ENCODE data around the gene AKAP1.

The AKAP1 gene

GRCh38 chr17:57165754-57166153 lies 80.7 kb downstream of the AKAP1 start:
- no peaks in the 10 kb centered on the region for H3K36me3 ChIP-seq (ENCODE audit: insufficient read depth, insufficient read length, low read length)
- no peak for DNase-seq (ENCODE audit: low read depth, low spot score)
- no peak for TF ChIP-seq SUZ12 (IDR thresholded peaks at IDR 0.05; ENCODE audit: extremely low read depth, insufficient read depth, insufficient read length)
- no peak for TF ChIP-seq ZNF274 (IDR thresholded peaks at IDR 0.05; ENCODE audit: low read depth, low read length)
- TF ChIP-seq YY1 (IDR thresholded peaks at IDR 0.05; ENCODE audit: insufficient read depth, insufficient read length) = no peak
- no peak overlapping the region for H3K9ac ChIP-seq (ENCODE audit: insufficient read length, low read depth)
- no peaks in the 10 kb centered on the region for H3K27me3 ChIP-seq (ENCODE audit: insufficient read depth, insufficient read length)
- no peak overlapping the region for H3K4me3 ChIP-seq (ENCODE audit: insufficient read length, low read depth)
- no peaks in the 10 kb centered on the region for H3K4me1 ChIP-seq (ENCODE audit: insufficient read depth, insufficient read length)
- no peaks in the 10 kb centered on the region for H3K9me3 ChIP-seq (ENCODE audit: insufficient read depth, low read length)

DNA sequence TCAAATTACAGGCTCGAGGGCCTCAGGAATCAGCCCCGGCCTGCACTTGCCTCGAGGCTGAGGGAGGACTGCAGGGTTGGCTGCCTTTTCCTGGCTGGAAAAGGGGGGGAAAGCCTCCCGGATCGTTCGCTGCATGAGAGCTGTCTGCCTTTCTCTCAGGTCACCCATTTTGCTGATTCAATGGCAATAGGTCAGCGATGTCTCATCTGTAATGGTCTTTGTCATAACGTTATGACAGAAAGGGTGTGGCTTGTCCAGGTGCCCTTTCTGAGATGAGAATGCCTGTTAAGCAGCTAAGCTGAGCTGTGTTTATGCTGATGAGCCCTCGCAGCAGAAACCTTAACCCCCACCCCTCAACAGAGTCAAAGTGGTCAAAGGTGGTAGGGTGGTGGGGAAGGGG lies 81.8 kb downstream of the AKAP1 start:
- no peaks in the 10 kb centered on the region for H3K36me3 ChIP-seq (ENCODE audit: insufficient read depth, insufficient read length, low read length)
- no peaks in the 10 kb centered on the region for H3K9me3 ChIP-seq (ENCODE audit: insufficient read depth, low read length)
- DNase-seq (ENCODE audit: low read depth, low spot score) = no peak
- H3K9ac ChIP-seq (ENCODE audit: insufficient read length, low read depth) = no peak overlapping the region
- H3K4me3 ChIP-seq (ENCODE audit: insufficient read length, low read depth) = no peak overlapping the region
- no peak for TF ChIP-seq ZNF274 (IDR thresholded peaks at IDR 0.05; ENCODE audit: low read depth, low read length)
- TF ChIP-seq YY1 (IDR thresholded peaks at IDR 0.05; ENCODE audit: insufficient read depth, insufficient read length) = no peak
- TF ChIP-seq SUZ12 (IDR thresholded peaks at IDR 0.05; ENCODE audit: extremely low read depth, insufficient read depth, insufficient read length) = no peak
- no peaks in the 10 kb centered on the region for H3K27me3 ChIP-seq (ENCODE audit: insufficient read depth, insufficient read length)
- H3K4me1 ChIP-seq (ENCODE audit: insufficient read depth, insufficient read length) = no peaks in the 10 kb centered on the region

- H3K27me3 ChIP-seq (ENCODE audit: insufficient read depth, insufficient read length) = no peaks in the 10 kb centered on the region
Observed at GRCh38 chr17:57168695-57169094, 83.6 kb downstream of the AKAP1 start.

DNA sequence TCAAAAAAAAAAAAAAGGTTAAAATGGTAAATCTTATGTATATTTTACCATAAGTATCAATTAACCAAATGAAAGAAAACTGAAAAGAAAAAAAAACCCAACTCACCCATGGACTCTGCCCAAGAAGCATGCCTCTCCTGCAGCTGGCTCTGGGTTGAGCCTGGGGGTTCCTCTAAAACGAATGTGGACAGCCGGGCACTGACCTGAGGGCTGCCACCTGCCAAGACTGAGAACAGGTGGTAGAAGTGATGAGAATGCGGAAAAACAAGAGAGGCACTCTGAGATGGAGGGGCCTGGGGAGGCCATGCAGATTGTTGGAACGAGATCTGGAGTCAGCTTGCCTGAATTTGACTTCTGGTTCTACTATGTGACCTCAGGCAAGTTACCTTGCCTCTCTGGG lies 85.8 kb downstream of the AKAP1 start:
- Histone ChIP-seq H3K9ac (ENCODE audit: insufficient read length, low read depth) (no peak overlapping the region), H3K36me3 (ENCODE audit: insufficient read depth, insufficient read length, low read length) (no peaks in the 10 kb centered on the region), H3K4me3 (ENCODE audit: insufficient read length, low read depth) (no peak overlapping the region), H3K9me3 (ENCODE audit: insufficient read depth, low read length) (no peaks in the 10 kb centered on the region), H3K27me3 (ENCODE audit: insufficient read depth, insufficient read length) (no peaks in the 10 kb centered on the region), H3K4me1 (ENCODE audit: insufficient read depth, insufficient read length) (no peaks in the 10 kb centered on the region)
- DNase-seq (ENCODE audit: low read depth, low spot score) = no peak
- TF ChIP-seq ZNF274 (IDR thresholded peaks at IDR 0.05; ENCODE audit: low read depth, low read length) (no peak), YY1 (IDR thresholded peaks at IDR 0.05; ENCODE audit: insufficient read depth, insufficient read length) (no peak), SUZ12 (IDR thresholded peaks at IDR 0.05; ENCODE audit: extremely low read depth, insufficient read depth, insufficient read length) (no peak)

More at GRCh38 chr17:57168695-57169094, 83.6 kb downstream of the AKAP1 start:
- TF ChIP-seq YY1 (IDR thresholded peaks at IDR 0.05; ENCODE audit: insufficient read depth, insufficient read length) = no peak
- TF ChIP-seq SUZ12 (IDR thresholded peaks at IDR 0.05; ENCODE audit: extremely low read depth, insufficient read depth, insufficient read length) = no peak
- no peak for TF ChIP-seq ZNF274 (IDR thresholded peaks at IDR 0.05; ENCODE audit: low read depth, low read length)
- Histone ChIP-seq H3K4me1 (ENCODE audit: insufficient read depth, insufficient read length) (no peaks in the 10 kb centered on the region), H3K4me3 (ENCODE audit: insufficient read length, low read depth) (no peak overlapping the region), H3K36me3 (ENCODE audit: insufficient read depth, insufficient read length, low read length) (no peaks in the 10 kb centered on the region), H3K9me3 (ENCODE audit: insufficient read depth, low read length) (no peaks in the 10 kb centered on the region), H3K9ac (ENCODE audit: insufficient read length, low read depth) (no peak overlapping the region)
- DNase-seq (ENCODE audit: low read depth, low spot score) = no peak

Data from NT2/D1 (cell line).